ENCODE measurements around the gene ZMIZ1. TPM values are rescaled to one million over a fixed set of nuclear protein-coding genes. Genes with fewer than 3 reads are reported as not detected.

The ZMIZ1 gene
- total and polyA plus RNA-seq, 7 experiments from 2014 or later: 1.8 to 57.2 (median 14.2) TPM

- CTCF ChIA-PET: interaction anchor here (1.0 kb wide), 1 partner anchor 363 kb away, joined by 3 read pairs; no protein-coding TSS in a partner anchor
Observed at GRCh38 chr10:79022565-79023230, 46.1 kb upstream of the ZMIZ1 start.

GRCh38 chr10:79023240-79024162 is 45.3 kb upstream of the ZMIZ1 start:
- CTCF ChIA-PET: interaction anchor here (1.0 to 1.3 kb wide), 2 partner anchors 44 to 364 kb away, joined by 3 read pairs; no protein-coding TSS in a partner anchor
- Mint-ChIP-seq H3K4me3 (peak overlapping the region in 3 of 10 donors; percentile 0 to 85 (median 12)), H3K9me3 (no peaks in the 10 kb centered on the region), H3K36me3 (no peaks in the 10 kb centered on the region), H3K27ac (peak overlapping the region in 6 of 9 donors; percentile 39 to 76 (median 60)), H3K27me3 (peaks cover 0 to 5% (median 0%) of the 10 kb centered on the region in 5 donors), H3K4me1 (peaks cover 19 to 48% (median 36%) of the 10 kb centered on the region in 7 donors)
- Histone ChIP-seq H3K27me3 (ENCODE audit: control insufficient read depth in 2 of 2, insufficient read depth in 2 of 2, low read length in 2 of 2) (no peaks in the 10 kb centered on the region), H3K4me3 (ENCODE audit: low read length) (no peak overlapping the region), H3K9me3 (ENCODE audit: control insufficient read depth in 2 of 3, low read length in 3 of 3) (no peaks in the 10 kb centered on the region), H3K4me1 (ENCODE audit: control insufficient read depth in 2 of 2, insufficient read depth in 2 of 2, low read length in 2 of 2) (peaks cover 29 to 37% of the 10 kb centered on the region in 2 donors), H3K36me3 (ENCODE audit: control insufficient read depth in 2 of 3, insufficient read depth in 3 of 3, low read length in 3 of 3) (no peaks in the 10 kb centered on the region), H3K27ac (ENCODE audit: low read depth, low read length) (no peak overlapping the region)
- intact Hi-C loops (cut with micrococcal nuclease): loop anchor here in 1 of 2 donors (2.0 kb wide), 1 partner anchor 23 kb away; no protein-coding TSS in a partner anchor
- DNase-seq (no peak), ATAC-seq (no peak)
- POLR2A ChIA-PET: no interaction called here

More at GRCh38 chr10:79022565-79023230, 46.1 kb upstream of the ZMIZ1 start:
- no peaks in the 10 kb centered on the region for H3K27me3 ChIP-seq (ENCODE audit: control insufficient read depth in 2 of 2, insufficient read depth in 2 of 2, low read length in 2 of 2)
- peaks cover 22 to 29% of the 10 kb centered on the region in 2 donors for H3K4me1 ChIP-seq (ENCODE audit: control insufficient read depth in 2 of 2, insufficient read depth in 2 of 2, low read length in 2 of 2)
- no peak overlapping the region for H3K4me3 ChIP-seq (ENCODE audit: low read length)
- POLR2A ChIA-PET: no interaction called here
- intact Hi-C loops (cut with micrococcal nuclease): no loop called here
- peak overlapping the region in 4 of 9 donors; percentile 60 to 75 (median 62) for H3K27ac Mint-ChIP-seq
- peaks cover 15 to 43% (median 31%) of the 10 kb centered on the region in 7 donors for H3K4me1 Mint-ChIP-seq
- H3K36me3 Mint-ChIP-seq: peaks cover 0 to 1% (median 0%) of the 10 kb centered on the region in 5 donors
- peak overlapping the region in 6 of 10 donors; percentile 12 to 85 (median 62) for H3K4me3 Mint-ChIP-seq
- H3K9me3 Mint-ChIP-seq: peaks cover 0 to 6% (median 0%) of the 10 kb centered on the region in 11 donors
- H3K36me3 ChIP-seq (ENCODE audit: control insufficient read depth in 2 of 3, insufficient read depth in 3 of 3, low read length in 3 of 3): no peaks in the 10 kb centered on the region
- peaks cover 0 to 2% (median 0%) of the 10 kb centered on the region in 5 donors for H3K27me3 Mint-ChIP-seq
- H3K9me3 ChIP-seq (ENCODE audit: control insufficient read depth in 2 of 3, low read length in 3 of 3): peaks cover 0 to 7% (median 0%) of the 10 kb centered on the region in 3 experiments
- no peak for DNase-seq
- ATAC-seq: no peak
- no peak overlapping the region for H3K27ac ChIP-seq (ENCODE audit: low read depth, low read length)

- Mint-ChIP-seq H3K4me1 (peaks cover 19 to 49% (median 39%) of the 10 kb centered on the region in 7 donors), H3K36me3 (no peaks in the 10 kb centered on the region), H3K27me3 (peaks cover 0 to 5% (median 0%) of the 10 kb centered on the region in 5 donors), H3K27ac (peak overlapping the region in 7 of 9 donors; percentile 3 to 86 (median 28)), H3K9me3 (no peaks in the 10 kb centered on the region), H3K4me3 (peak overlapping the region in 3 of 10 donors; percentile 15 to 30 (median 30))
- ChIA-PET POLR2A (interaction anchor here (1.0 kb wide), 1 partner anchor 16 kb away, joined by 3 read pairs; no protein-coding TSS in a partner anchor), CTCF (interaction anchor here (1.3 kb wide), 1 partner anchor 43 kb away, joined by 3 read pairs; no protein-coding TSS in a partner anchor)
- ATAC-seq (no peak), DNase-seq (no peak)
- no peaks in the 10 kb centered on the region for H3K36me3 ChIP-seq (ENCODE audit: control insufficient read depth in 2 of 3, insufficient read depth in 3 of 3, low read length in 3 of 3)
- H3K4me1 ChIP-seq (ENCODE audit: control insufficient read depth in 2 of 2, insufficient read depth in 2 of 2, low read length in 2 of 2): peaks cover 29 to 42% of the 10 kb centered on the region in 2 donors
- H3K9me3 ChIP-seq (ENCODE audit: control insufficient read depth in 2 of 3, low read length in 3 of 3): no peaks in the 10 kb centered on the region
- no peaks in the 10 kb centered on the region for H3K27me3 ChIP-seq (ENCODE audit: control insufficient read depth in 2 of 2, insufficient read depth in 2 of 2, low read length in 2 of 2)
- intact Hi-C loops (cut with micrococcal nuclease): loop anchor here in 1 of 2 donors (2.0 kb wide), 1 partner anchor 23 kb away; no protein-coding TSS in a partner anchor
- no peak overlapping the region for H3K27ac ChIP-seq (ENCODE audit: low read depth, low read length)
- H3K4me3 ChIP-seq (ENCODE audit: low read length): no peak overlapping the region
Observed at GRCh38 chr10:79024296-79024695, 44.5 kb upstream of the ZMIZ1 start.

- ATAC-seq: no peak
- no peak overlapping the region for H3K4me3 ChIP-seq (ENCODE audit: low read length)
- H3K4me1 ChIP-seq (ENCODE audit: control insufficient read depth in 2 of 2, insufficient read depth in 2 of 2, low read length in 2 of 2): peaks cover 29 to 42% of the 10 kb centered on the region in 2 donors
- Mint-ChIP-seq H3K4me1 (peaks cover 19 to 52% (median 39%) of the 10 kb centered on the region in 7 donors), H3K36me3 (no peaks in the 10 kb centered on the region), H3K27ac (peak overlapping the region in 7 of 9 donors; percentile 16 to 86 (median 70)), H3K4me3 (peak overlapping the region in 5 of 10 donors; percentile 36 to 69 (median 62)), H3K27me3 (peaks cover 0 to 5% (median 0%) of the 10 kb centered on the region in 5 donors), H3K9me3 (no peaks in the 10 kb centered on the region)
- DNase-seq: no peak
- POLR2A ChIA-PET: interaction anchor here (1.0 kb wide), 1 partner anchor 16 kb away, joined by 3 read pairs; no protein-coding TSS in a partner anchor
- no peaks in the 10 kb centered on the region for H3K9me3 ChIP-seq (ENCODE audit: control insufficient read depth in 2 of 3, low read length in 3 of 3)
- intact Hi-C loops (cut with micrococcal nuclease): loop anchor here in 1 of 2 donors (1.0 to 5.0 kb wide), 3 partner anchors 22 to 52 kb away; partner anchors contain the start of gene ZMIZ1
- H3K36me3 ChIP-seq (ENCODE audit: control insufficient read depth in 2 of 3, insufficient read depth in 3 of 3, low read length in 3 of 3): no peaks in the 10 kb centered on the region
- H3K27ac ChIP-seq (ENCODE audit: low read depth, low read length): no peak overlapping the region
- no peaks in the 10 kb centered on the region for H3K27me3 ChIP-seq (ENCODE audit: control insufficient read depth in 2 of 2, insufficient read depth in 2 of 2, low read length in 2 of 2)
- CTCF ChIA-PET: no interaction called here
Observed at GRCh38 chr10:79024720-79025198, 44.0 kb upstream of the ZMIZ1 start.

- POLR2A ChIA-PET: interaction anchor here (1.0 kb wide), 1 partner anchor 15 kb away, joined by 3 read pairs; no protein-coding TSS in a partner anchor
- Mint-ChIP-seq H3K27me3 (peaks cover 0 to 5% (median 0%) of the 10 kb centered on the region in 5 donors), H3K4me1 (peaks cover 19 to 52% (median 39%) of the 10 kb centered on the region in 7 donors), H3K4me3 (peak overlapping the region in 9 of 10 donors; percentile 12 to 75 (median 62)), H3K9me3 (no peaks in the 10 kb centered on the region), H3K36me3 (no peaks in the 10 kb centered on the region), H3K27ac (peak overlapping the region in 8 of 9 donors; percentile 0 to 88 (median 78))
- Histone ChIP-seq H3K4me3 (ENCODE audit: low read length) (no peak overlapping the region), H3K36me3 (ENCODE audit: control insufficient read depth in 2 of 3, insufficient read depth in 3 of 3, low read length in 3 of 3) (no peaks in the 10 kb centered on the region), H3K9me3 (ENCODE audit: control insufficient read depth in 2 of 3, low read length in 3 of 3) (no peaks in the 10 kb centered on the region), H3K27ac (ENCODE audit: low read depth, low read length) (no peak overlapping the region), H3K4me1 (ENCODE audit: control insufficient read depth in 2 of 2, insufficient read depth in 2 of 2, low read length in 2 of 2) (peaks cover 29 to 42% of the 10 kb centered on the region in 2 donors), H3K27me3 (ENCODE audit: control insufficient read depth in 2 of 2, insufficient read depth in 2 of 2, low read length in 2 of 2) (no peaks in the 10 kb centered on the region)
- DNase-seq (peak in 7 of 9 donors; percentile 30 to 62 (median 53)), ATAC-seq (peak; percentile 69)
- CTCF ChIA-PET: no interaction called here
- intact Hi-C loops (cut with micrococcal nuclease): loop anchor here in 1 of 2 donors (1.0 to 5.0 kb wide), 3 partner anchors 21 to 53 kb away; partner anchors contain the start of gene ZMIZ1
Observed at GRCh38 chr10:79025199-79025832, 43.5 kb upstream of the ZMIZ1 start.
